ENCODE measurements around the gene PBX2. TPM values are rescaled to one million over a fixed set of nuclear protein-coding genes. Genes with fewer than 3 reads are reported as not detected.
A peak's percentile ranks its signal among the peaks of the same experiment; 100 is the strongest.

Gene PBX2
- total and polyA plus RNA-seq, 10 of the 15 experiments (the other 5 are each of a cell fraction or from before 2014, with no cell fraction given) = 0.84 to 66.5 (median 20.6) TPM

DNA sequence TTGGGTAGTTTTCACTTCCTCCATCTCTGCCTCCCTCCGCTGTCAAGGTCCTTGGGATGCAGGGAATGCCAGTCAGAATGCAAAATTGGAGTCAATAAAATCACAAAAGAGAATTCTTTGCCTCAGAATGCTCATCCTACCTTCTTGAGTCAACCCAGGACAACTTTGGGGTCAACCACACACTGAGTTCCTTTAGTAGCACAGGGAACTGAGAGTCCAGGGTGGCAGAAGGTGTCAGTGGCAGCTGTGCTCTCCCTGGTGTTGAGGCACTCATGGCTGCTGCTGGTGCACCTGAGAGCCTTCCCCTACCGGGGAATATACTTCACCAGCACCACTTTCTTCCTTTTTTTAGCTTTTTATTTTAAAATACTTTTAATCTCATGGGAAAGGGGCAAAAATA lies 34.7 kb upstream of the PBX2 start (continued):
- TF ChIP-seq NR2F1 (conservative IDR thresholded peaks at IDR 0.05) (peak; percentile 60), HCFC1 (IDR thresholded peaks at IDR 0.05; ENCODE audit: low read length) (no peak), RUNX3 (IDR thresholded peaks at IDR 0.05; ENCODE audit: low read length) (peak; percentile 87), MTA2 (IDR thresholded peaks at IDR 0.05; ENCODE audit: low read depth) (peak; percentile 70), RAD21 (IDR thresholded peaks at IDR 0.05; ENCODE audit: insufficient read depth, low read depth, low read length) (no peak), NFIC (IDR thresholded peaks at IDR 0.05; ENCODE audit: low read depth, low read length) (no peak), YBX1 (IDR thresholded peaks at IDR 0.05) (no peak), STAT1 (conservative IDR thresholded peaks at IDR 0.05) (no peak), ZBED1 (IDR thresholded peaks at IDR 0.05; ENCODE audit: borderline replicate concordance) (no peak), FOS (IDR thresholded peaks at IDR 0.05; ENCODE audit: borderline replicate concordance, extremely low read depth, insufficient read length) (no peak), MTA3 (IDR thresholded peaks at IDR 0.05; ENCODE audit: borderline replicate concordance, low read length) (no peak), SP1 (IDR thresholded peaks at IDR 0.05; ENCODE audit: low read depth, low read length) (no peak), ZNF384 (IDR thresholded peaks at IDR 0.05; ENCODE audit: borderline replicate concordance, low read depth, low read length) (no peak), NR2C2 (IDR thresholded peaks at IDR 0.05; ENCODE audit: borderline replicate concordance, control insufficient read depth, insufficient read length, low read depth) (no peak), CBX3 (IDR thresholded peaks at IDR 0.05; ENCODE audit: borderline replicate concordance, low read depth) (no peak), TAF1 (IDR thresholded peaks at IDR 0.05; ENCODE audit: borderline replicate concordance, low read depth, low read length) (no peak), CHD2 (IDR thresholded peaks at IDR 0.05; ENCODE audit: borderline replicate concordance, low read depth, low read length) (no peak), RBBP5 (conservative IDR thresholded peaks at IDR 0.05) (no peak), ZZZ3 (IDR thresholded peaks at IDR 0.05; ENCODE audit: control insufficient read depth, insufficient read length, low read depth) (no peak), NFXL1 (IDR thresholded peaks at IDR 0.05; ENCODE audit: borderline replicate concordance) (no peak), KAT2A (conservative IDR thresholded peaks at IDR 0.05; ENCODE audit: control insufficient read depth, low read depth, low read length) (no peak), EGR1 (IDR thresholded peaks at IDR 0.05; ENCODE audit: borderline replicate concordance in 1 of 2, low read depth in 2 of 2, low read length in 2 of 2) (no peak), HDAC6 (IDR thresholded peaks at IDR 0.05; ENCODE audit: unreplicated experiment) (no peak)
- TF ChIP-seq, protein P1, sequence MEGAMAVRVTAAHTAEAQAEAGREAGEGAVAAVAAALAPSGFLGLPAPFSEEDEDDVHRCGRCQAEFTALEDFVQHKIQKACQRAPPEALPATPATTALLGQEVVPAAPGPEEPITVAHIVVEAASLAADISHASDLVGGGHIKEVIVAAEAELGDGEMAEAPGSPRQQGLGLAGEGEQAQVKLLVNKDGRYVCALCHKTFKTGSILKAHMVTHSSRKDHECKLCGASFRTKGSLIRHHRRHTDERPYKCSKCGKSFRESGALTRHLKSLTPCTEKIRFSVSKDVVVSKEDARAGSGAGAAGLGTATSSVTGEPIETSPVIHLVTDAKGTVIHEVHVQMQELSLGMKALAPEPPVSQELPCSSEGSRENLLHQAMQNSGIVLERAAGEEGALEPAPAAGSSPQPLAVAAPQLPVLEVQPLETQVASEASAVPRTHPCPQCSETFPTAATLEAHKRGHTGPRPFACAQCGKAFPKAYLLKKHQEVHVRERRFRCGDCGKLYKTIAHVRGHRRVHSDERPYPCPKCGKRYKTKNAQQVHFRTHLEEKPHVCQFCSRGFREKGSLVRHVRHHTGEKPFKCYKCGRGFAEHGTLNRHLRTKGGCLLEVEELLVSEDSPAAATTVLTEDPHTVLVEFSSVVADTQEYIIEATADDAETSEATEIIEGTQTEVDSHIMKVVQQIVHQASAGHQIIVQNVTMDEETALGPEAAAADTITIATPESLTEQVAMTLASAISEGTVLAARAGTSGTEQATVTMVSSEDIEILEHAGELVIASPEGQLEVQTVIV (IDR thresholded peaks at IDR 0.05; ENCODE audit: borderline replicate concordance, partially characterized antibody) = no peak
- TF ChIP-seq, protein P2, sequence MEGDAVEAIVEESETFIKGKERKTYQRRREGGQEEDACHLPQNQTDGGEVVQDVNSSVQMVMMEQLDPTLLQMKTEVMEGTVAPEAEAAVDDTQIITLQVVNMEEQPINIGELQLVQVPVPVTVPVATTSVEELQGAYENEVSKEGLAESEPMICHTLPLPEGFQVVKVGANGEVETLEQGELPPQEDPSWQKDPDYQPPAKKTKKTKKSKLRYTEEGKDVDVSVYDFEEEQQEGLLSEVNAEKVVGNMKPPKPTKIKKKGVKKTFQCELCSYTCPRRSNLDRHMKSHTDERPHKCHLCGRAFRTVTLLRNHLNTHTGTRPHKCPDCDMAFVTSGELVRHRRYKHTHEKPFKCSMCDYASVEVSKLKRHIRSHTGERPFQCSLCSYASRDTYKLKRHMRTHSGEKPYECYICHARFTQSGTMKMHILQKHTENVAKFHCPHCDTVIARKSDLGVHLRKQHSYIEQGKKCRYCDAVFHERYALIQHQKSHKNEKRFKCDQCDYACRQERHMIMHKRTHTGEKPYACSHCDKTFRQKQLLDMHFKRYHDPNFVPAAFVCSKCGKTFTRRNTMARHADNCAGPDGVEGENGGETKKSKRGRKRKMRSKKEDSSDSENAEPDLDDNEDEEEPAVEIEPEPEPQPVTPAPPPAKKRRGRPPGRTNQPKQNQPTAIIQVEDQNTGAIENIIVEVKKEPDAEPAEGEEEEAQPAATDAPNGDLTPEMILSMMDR (IDR thresholded peaks at IDR 0.05 in 2 of 3, conservative IDR thresholded peaks at IDR 0.05 in 1 of 3; ENCODE audit: control insufficient read depth in 2 of 3, extremely low read depth in 1 of 3, insufficient read depth in 1 of 3, low read depth in 3 of 3, low read length in 3 of 3) = no peak
- TF ChIP-seq, protein P3, sequence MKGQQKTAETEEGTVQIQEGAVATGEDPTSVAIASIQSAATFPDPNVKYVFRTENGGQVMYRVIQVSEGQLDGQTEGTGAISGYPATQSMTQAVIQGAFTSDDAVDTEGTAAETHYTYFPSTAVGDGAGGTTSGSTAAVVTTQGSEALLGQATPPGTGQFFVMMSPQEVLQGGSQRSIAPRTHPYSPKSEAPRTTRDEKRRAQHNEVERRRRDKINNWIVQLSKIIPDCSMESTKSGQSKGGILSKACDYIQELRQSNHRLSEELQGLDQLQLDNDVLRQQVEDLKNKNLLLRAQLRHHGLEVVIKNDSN (IDR thresholded peaks at IDR 0.05; ENCODE audit: borderline replicate concordance, extremely low read length, insufficient read depth, low read depth, low read length) = no peak
- TF ChIP-seq, protein P4, sequence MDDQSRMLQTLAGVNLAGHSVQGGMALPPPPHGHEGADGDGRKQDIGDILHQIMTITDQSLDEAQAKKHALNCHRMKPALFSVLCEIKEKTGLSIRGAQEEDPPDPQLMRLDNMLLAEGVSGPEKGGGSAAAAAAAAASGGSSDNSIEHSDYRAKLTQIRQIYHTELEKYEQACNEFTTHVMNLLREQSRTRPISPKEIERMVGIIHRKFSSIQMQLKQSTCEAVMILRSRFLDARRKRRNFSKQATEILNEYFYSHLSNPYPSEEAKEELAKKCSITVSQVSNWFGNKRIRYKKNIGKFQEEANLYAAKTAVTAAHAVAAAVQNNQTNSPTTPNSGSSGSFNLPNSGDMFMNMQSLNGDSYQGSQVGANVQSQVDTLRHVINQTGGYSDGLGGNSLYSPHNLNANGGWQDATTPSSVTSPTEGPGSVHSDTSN (IDR thresholded peaks at IDR 0.05; ENCODE audit: insufficient replicate concordance, low read depth, low read length) = no peak
